Epithelial cell of proximal tubule (primary cell): ENCODE data around the gene CDKL4. TPM values are rescaled to one million over a fixed set of nuclear protein-coding genes. Genes with fewer than 3 reads are reported as not detected.

Experiments
- DNase-seq: peaks from one replicate; pipeline ENCODE4 v3.0.0-alpha.2; 2011; ENCODE audit warnings: low read depth
- H3K4me3 ChIP-seq: 2 replicates; pipeline ENCODE4 v1.5.1; 2011; ENCODE audit warnings: low read depth, mild to moderate bottlenecking, low read length
- CTCF ChIP-seq: conservative IDR thresholded peaks from 2 replicates; pipeline ENCODE4 v1.5.1; 2012; ENCODE audit warnings: low read depth, mild to moderate bottlenecking, low read length
- total RNA-seq: library from RNA; depleted of rRNA; stranded (reverse); fragments of >200 nt; gene quantifications from 2 replicates; pipeline ENCODE4 v1.2.3, GENCODE V29; 2015

The CDKL4 gene
- total RNA-seq, 1 donor from 2014 or later: 0.23 TPM

DNA sequence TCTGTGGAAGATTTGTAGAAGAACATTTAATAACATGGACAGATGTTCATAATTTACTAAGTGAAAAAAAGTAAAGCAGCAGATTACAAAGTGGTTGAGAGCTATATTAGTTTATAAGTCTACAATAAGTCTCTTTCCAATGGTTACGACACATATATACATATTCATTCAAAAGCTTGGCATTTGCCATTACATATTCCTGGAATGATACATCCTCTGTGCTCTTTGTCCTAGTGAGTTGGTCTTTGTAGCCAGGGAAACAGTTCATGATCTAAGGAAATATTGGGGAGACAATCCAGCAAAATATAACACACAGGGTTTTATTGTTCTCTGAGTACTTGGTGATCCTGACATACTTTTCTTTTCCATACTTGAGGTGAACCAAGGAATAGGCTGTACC is 90.5 kb downstream of the CDKL4 start:
- no peak for DNase-seq
- H3K4me3 ChIP-seq: no peak overlapping the region
- no peak for TF ChIP-seq CTCF

DNA sequence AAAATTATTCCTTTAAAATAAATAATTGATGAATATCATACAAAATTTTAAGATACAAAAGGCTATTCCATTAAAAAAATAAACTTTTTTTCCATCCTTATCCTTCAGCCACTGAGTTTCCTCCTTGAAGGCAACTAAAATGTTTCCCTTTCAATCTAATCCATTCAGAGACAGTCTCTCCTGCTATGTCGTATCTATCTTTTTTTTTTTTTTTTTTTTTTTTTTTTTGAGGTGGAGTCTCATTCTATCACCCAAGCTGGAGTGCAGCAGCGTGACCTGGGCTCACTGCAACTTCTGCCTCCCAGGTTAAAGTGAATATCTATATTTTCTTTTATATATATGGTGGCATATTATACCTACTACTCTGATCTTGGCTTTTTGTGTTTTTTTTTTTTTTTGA is 91.3 kb downstream of the CDKL4 start:
- no peak for TF ChIP-seq CTCF
- H3K4me3 ChIP-seq: no peak overlapping the region
- DNase-seq: no peak

GRCh38 chr2:39150890-39151497 is 92.8 kb downstream of the CDKL4 start:
- TF ChIP-seq CTCF: no peak
- no peak for DNase-seq
- H3K4me3 ChIP-seq: no peak overlapping the region

GRCh38 chr2:39150102-39150562 is 93.6 kb downstream of the CDKL4 start:
- DNase-seq: no peak
- no peak overlapping the region for H3K4me3 ChIP-seq
- no peak for TF ChIP-seq CTCF

- no peak for TF ChIP-seq CTCF
- no peak for DNase-seq
- H3K4me3 ChIP-seq: no peak overlapping the region
These were observed 97.1 kb downstream of the CDKL4 start for GRCh38 chr2:39146630-39147029.

DNA sequence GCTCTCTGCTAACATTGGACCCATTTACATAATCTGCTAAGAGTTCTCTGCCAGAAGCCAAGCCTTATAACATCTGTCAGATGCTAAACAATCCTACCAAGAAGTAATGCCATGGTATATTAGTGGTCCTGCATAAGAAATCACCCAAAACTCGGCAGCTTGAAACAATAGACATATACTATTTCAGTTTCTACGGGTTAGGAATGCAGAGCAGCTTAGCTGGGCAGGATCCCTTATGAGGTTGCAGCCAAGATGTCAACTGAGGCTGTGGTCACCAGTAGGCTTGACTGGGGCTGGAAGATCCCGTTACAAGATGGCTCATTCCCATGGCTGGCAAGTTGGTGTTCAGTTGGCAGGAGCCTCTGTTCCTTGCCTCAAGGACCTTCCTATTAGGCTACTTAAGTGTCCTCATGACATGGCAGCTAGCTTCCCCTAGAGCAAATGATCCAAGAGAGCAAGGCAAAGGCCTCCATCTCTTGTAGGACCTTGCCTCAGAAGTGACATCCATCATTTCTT is 97.8 kb downstream of the CDKL4 start:
- no peak for TF ChIP-seq CTCF
- no peak overlapping the region for H3K4me3 ChIP-seq
- DNase-seq: no peak

GRCh38 chr2:39144416-39144815 is 99.4 kb downstream of the CDKL4 start:
- no peak overlapping the region for H3K4me3 ChIP-seq
- DNase-seq: no peak

More at GRCh38 chr2:39144416-39144815, 99.4 kb downstream of the CDKL4 start:
- no peak for TF ChIP-seq CTCF
